ENCODE data around the gene ISOC1. TPM values are rescaled to one million over a fixed set of nuclear protein-coding genes. Genes with fewer than 3 reads are reported as not detected.

ISOC1 gene
- total RNA-seq, 4 donors from 2014 or later: 31.2 to 149 (median 82.5) TPM

DNA sequence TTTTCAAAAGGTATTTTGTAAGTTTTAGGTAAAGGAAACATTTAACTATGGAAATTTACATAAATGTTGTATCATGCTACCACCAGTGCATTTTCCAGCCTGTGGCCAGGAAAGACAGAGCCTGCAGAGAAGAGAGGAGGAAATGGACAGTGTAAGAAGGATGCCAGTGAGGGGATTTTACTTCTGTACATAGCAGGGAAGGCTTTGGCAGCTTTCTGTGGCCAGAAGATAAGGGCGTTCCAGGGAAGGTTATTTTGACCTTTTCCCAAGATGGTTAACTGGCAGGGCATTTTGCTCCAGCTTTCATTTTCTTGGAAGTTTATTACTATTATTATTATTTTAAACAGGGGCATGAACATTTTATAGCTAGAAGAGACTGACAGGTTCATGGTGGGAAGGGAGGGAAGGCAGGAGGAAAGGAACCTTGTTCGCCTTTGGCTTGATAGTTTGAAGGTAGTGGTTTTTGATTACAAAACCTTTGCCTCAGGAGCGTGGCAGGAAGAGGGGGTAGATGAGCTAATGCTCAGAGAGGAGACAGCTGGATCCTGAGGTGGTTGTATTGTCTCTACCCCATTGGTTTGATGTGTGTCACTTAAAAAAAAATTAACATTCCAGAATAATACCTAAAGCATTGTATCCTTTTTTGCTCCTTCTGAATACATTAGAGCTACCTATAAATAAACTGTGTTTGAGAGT lies 4.1 kb downstream of the ISOC1 start:
- no peak for ATAC-seq
- peak overlapping the region; percentile 25 to 94 (median 53) for H3K27ac ChIP-seq
- peaks cover 0 to 72% (median 7%) of the 10 kb centered on the region in 3 donors for H3K4me1 ChIP-seq
- TF ChIP-seq POLR2A (IDR thresholded peaks at IDR 0.05) (no peak), POLR2AphosphoS5 (IDR thresholded peaks at IDR 0.05) (no peak), EP300 (IDR thresholded peaks at IDR 0.05) (no peak)
- TF ChIP-seq, protein P1, sequence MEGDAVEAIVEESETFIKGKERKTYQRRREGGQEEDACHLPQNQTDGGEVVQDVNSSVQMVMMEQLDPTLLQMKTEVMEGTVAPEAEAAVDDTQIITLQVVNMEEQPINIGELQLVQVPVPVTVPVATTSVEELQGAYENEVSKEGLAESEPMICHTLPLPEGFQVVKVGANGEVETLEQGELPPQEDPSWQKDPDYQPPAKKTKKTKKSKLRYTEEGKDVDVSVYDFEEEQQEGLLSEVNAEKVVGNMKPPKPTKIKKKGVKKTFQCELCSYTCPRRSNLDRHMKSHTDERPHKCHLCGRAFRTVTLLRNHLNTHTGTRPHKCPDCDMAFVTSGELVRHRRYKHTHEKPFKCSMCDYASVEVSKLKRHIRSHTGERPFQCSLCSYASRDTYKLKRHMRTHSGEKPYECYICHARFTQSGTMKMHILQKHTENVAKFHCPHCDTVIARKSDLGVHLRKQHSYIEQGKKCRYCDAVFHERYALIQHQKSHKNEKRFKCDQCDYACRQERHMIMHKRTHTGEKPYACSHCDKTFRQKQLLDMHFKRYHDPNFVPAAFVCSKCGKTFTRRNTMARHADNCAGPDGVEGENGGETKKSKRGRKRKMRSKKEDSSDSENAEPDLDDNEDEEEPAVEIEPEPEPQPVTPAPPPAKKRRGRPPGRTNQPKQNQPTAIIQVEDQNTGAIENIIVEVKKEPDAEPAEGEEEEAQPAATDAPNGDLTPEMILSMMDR (IDR thresholded peaks at IDR 0.05): no peak
- H3K36me3 ChIP-seq: no peaks in the 10 kb centered on the region
- no peaks in the 10 kb centered on the region for H3K27me3 ChIP-seq
- no peaks in the 10 kb centered on the region for H3K9me3 ChIP-seq
- H3K4me3 ChIP-seq: peak overlapping the region; percentile 6 to 86
- WGBS, 2 donors (ENCODE audit: low coverage in 1 of 2): 27 to 43% methylated on average over 3 of the region's 3 CpGs

DNA sequence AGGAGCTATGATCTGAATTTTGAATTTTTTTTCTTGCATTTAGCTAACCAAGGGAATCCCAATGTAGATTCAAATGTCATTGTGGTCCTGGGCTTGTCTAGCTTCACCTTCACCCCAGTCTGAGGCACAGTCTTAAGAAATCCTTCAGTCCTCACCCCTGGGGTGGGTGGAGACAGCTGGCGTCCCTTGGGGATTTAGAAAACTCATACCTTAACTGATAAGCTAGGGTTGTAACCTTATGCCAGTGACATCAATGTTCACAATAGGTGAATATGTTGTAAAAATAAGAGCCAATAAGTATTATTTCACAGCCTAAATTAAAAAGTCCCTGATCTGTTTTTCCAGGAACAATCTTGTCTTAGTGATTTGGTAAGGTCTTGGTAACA lies 4.6 kb downstream of the ISOC1 start:
- no peak for ATAC-seq
- H3K27me3 ChIP-seq: no peaks in the 10 kb centered on the region
- H3K9me3 ChIP-seq: no peaks in the 10 kb centered on the region
- no peak for TF ChIP-seq POLR2AphosphoS5 (IDR thresholded peaks at IDR 0.05)
- TF ChIP-seq EP300 (IDR thresholded peaks at IDR 0.05): no peak
- TF ChIP-seq, protein P1 (IDR thresholded peaks at IDR 0.05): no peak
- H3K36me3 ChIP-seq: no peaks in the 10 kb centered on the region
- peaks cover 0 to 71% (median 8%) of the 10 kb centered on the region in 3 donors for H3K4me1 ChIP-seq
- peak overlapping the region in 3 of 4 donors; percentile 25 to 94 (median 63) for H3K27ac ChIP-seq
- WGBS, 2 donors (ENCODE audit: low coverage in 1 of 2): 25 to 100% methylated on average over 1 of the region's 1 CpG
- H3K4me3 ChIP-seq: no peak overlapping the region

DNA sequence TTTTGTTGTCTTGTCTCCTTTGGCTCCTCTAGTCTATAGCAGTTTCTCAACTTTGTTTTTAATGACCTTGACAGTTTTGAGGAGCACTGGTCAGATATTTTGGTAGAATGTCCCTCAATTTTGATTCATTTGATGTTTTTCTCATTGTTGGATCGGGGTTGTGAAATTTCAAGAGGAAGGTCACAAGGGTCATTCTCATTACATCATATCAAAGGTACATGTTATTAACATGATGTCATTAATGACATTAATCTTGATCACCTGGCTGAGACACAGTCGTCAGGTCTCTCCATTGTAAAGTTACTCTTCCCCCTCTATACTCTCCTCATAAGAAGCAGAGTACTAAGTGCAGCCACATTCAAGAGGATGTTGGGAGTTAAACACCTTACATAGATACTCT lies 7.2 kb downstream of the ISOC1 start:
- no peak for ATAC-seq
- Histone ChIP-seq H3K27me3 (no peaks in the 10 kb centered on the region), H3K9me3 (no peaks in the 10 kb centered on the region), H3K36me3 (peaks cover 0 to 9% of the 10 kb centered on the region in 2 donors), H3K27ac (peak overlapping the region in 3 of 4 donors; percentile 8 to 24 (median 12)), H3K4me3 (no peak overlapping the region), H3K4me1 (peaks cover 0 to 63% (median 8%) of the 10 kb centered on the region in 3 donors)
- no peak for TF ChIP-seq EP300 (IDR thresholded peaks at IDR 0.05)
- 86 to 92% methylated on average over 1 to 2 of the region's 2 CpGs for WGBS, 2 donors (ENCODE audit: low coverage in 1 of 2)

DNA sequence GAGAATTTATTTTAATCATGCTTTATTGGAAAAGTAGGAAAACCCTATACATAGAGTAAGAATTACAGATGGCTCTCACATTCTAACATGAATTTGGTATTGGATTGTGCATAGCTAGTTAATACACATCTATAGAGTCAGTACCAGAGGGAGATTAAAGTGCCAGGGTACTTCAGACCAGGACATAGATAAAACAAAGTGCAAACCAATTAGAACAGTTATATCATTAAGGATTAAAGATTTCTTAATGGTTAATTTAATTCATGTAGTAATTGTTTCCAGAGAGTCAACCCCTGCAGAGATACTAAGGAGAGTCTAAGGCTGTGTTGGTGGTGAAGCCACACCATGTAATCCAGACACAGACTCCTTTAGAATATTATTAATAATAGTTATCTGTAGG lies 8.8 kb downstream of the ISOC1 start:
- ATAC-seq: no peak
- H3K9me3 ChIP-seq: no peaks in the 10 kb centered on the region
- H3K27me3 ChIP-seq: no peaks in the 10 kb centered on the region
- H3K4me3 ChIP-seq: no peak overlapping the region
- TF ChIP-seq EP300 (IDR thresholded peaks at IDR 0.05): no peak
- no peak for TF ChIP-seq POLR2A (IDR thresholded peaks at IDR 0.05)
- TF ChIP-seq, protein P1 (IDR thresholded peaks at IDR 0.05): no peak
- no peak for TF ChIP-seq POLR2AphosphoS5 (IDR thresholded peaks at IDR 0.05)
- peaks cover 0 to 25% of the 10 kb centered on the region in 2 donors for H3K36me3 ChIP-seq
- peaks cover 0 to 52% (median 7%) of the 10 kb centered on the region in 3 donors for H3K4me1 ChIP-seq
- no peak overlapping the region for H3K27ac ChIP-seq

DNA sequence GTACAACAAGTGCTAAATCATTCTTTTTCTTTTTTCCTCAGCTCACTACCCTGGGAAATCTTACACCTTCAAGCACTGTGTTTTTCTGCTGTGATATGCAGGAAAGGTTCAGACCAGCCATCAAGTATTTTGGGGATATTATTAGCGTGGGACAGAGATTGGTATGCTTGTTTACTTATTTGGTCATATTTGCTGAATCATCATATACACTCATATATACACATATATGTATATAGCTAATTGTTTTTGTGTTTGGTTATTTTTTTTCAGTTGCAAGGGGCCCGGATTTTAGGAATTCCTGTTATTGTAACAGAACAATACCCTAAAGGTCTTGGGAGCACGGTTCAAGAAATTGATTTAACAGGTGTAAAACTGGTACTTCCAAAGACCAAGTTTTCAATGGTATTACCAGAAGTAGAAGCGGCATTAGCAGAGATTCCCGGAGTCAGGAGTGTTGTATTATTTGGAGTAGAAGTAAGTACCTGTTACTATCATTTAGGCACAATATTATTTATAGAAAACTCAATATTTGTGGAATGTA lies 10.4 kb downstream of the ISOC1 start:
- H3K27me3 ChIP-seq: no peaks in the 10 kb centered on the region
- peaks cover 0 to 31% of the 10 kb centered on the region in 2 donors for H3K36me3 ChIP-seq
- no peak for ATAC-seq
- H3K27ac ChIP-seq: no peak overlapping the region
- peaks cover 0 to 42% (median 4%) of the 10 kb centered on the region in 3 donors for H3K4me1 ChIP-seq
- no peak for TF ChIP-seq POLR2A (IDR thresholded peaks at IDR 0.05)
- TF ChIP-seq, protein P1 (IDR thresholded peaks at IDR 0.05): no peak
- TF ChIP-seq POLR2AphosphoS5 (IDR thresholded peaks at IDR 0.05): no peak
- no peak for TF ChIP-seq EP300 (IDR thresholded peaks at IDR 0.05)
- no peak overlapping the region for H3K4me3 ChIP-seq
- H3K9me3 ChIP-seq: no peaks in the 10 kb centered on the region
- WGBS, 2 donors (ENCODE audit: low coverage in 1 of 2): 78 to 79% methylated on average over 5 of the region's 5 CpGs

All from gastroesophageal sphincter (tissue), 4 donors.